ENCODE measurements around the gene DNAJC16. TPM values are rescaled to one million over a fixed set of nuclear protein-coding genes. Genes with fewer than 3 reads are reported as not detected.
A peak's percentile ranks its signal among the peaks of the same experiment; 100 is the strongest.

Gene DNAJC16
- total RNA-seq, 1 donor = 8.6 TPM

GRCh38 chr1:15618655-15619525, 92.2 kb downstream of the DNAJC16 start:
- no peak for DNase-seq (ENCODE audit: low read depth in 2 of 3, low spot score in 2 of 3)

GRCh38 chr1:15620155-15620545, 93.5 kb downstream of the DNAJC16 start:
- no peak for DNase-seq (ENCODE audit: low read depth in 2 of 3, low spot score in 2 of 3)

- no peak for DNase-seq (ENCODE audit: low read depth in 2 of 3, low spot score in 2 of 3)
Measured at GRCh38 chr1:15620902-15621682, 94.4 kb downstream of the DNAJC16 start.

- no peak for DNase-seq (ENCODE audit: low read depth in 2 of 3, low spot score in 2 of 3)
Measured at GRCh38 chr1:15621975-15622374, 95.3 kb downstream of the DNAJC16 start.

GRCh38 chr1:15622712-15623373, 96.2 kb downstream of the DNAJC16 start:
- DNase-seq (ENCODE audit: low read depth in 2 of 3, low spot score in 2 of 3) = peak in 1 of 3 donors; percentile 6

- DNase-seq (ENCODE audit: low read depth in 2 of 3, low spot score in 2 of 3) = no peak
Measured at GRCh38 chr1:15623435-15623834, 96.8 kb downstream of the DNAJC16 start.

- DNase-seq (ENCODE audit: low read depth in 2 of 3, low spot score in 2 of 3) = no peak
Measured at GRCh38 chr1:15624133-15624714, 97.6 kb downstream of the DNAJC16 start.

- no peak for DNase-seq (ENCODE audit: low read depth in 2 of 3, low spot score in 2 of 3)
Measured at GRCh38 chr1:15625056-15625917, 98.6 kb downstream of the DNAJC16 start.

Small RNA genes within 50 kb of the gene (small RNA-seq; reads per million reads assigned to genes)
- gene CD24P1 = not detected
- not detected for gene RNU7-179P
- gene SCARNA21B = 1.6 reads per million, percentile 57 among the genes with 10 or more reads in this experiment

Other genes starting within 250 kb of the DNAJC16 start
- gene EFHD2, start 117.0 kb upstream of the DNAJC16 start, total RNA-seq = 55.2 TPM
- under 0.01 TPM for gene CTRC, start 88.4 kb upstream of the DNAJC16 start, total RNA-seq
- gene CELA2A, start 70.1 kb upstream of the DNAJC16 start, total RNA-seq = not detected
- not detected for gene CELA2B, start 50.7 kb upstream of the DNAJC16 start, total RNA-seq
- gene CASP9, start 2.6 kb upstream of the DNAJC16 start, total RNA-seq = 21.3 TPM
- 1.1 TPM for gene AGMAT, start 58.2 kb downstream of the DNAJC16 start, total RNA-seq
- gene DDI2, start 90.6 kb downstream of the DNAJC16 start, total RNA-seq = 15.3 TPM
- 63.8 TPM for gene PLEKHM2, start 157.5 kb downstream of the DNAJC16 start, total RNA-seq
- 1.3 TPM for gene SLC25A34, start 209.4 kb downstream of the DNAJC16 start, total RNA-seq
- not detected for gene TMEM82, start 215.7 kb downstream of the DNAJC16 start, total RNA-seq
- gene FBLIM1, start 231.9 kb downstream of the DNAJC16 start, total RNA-seq = 0.27 TPM